C4-2B (cell line): ENCODE results near the gene ANKRA2.

ENCODE experiments used
- CTCF ChIP-seq: fragments of 450-650 bp; conservative IDR thresholded peaks from 2 replicates; pipeline ENCODE4 v1.5.1; 2017; ENCODE audit warnings: mild to moderate bottlenecking
- ZFX ChIP-seq: fragments of 450-650 bp; IDR thresholded peaks from 2 replicates; pipeline ENCODE4 v1.6.1; 2017

- TF ChIP-seq CTCF (no peak), ZFX (no peak)
Measured at GRCh38 chr5:73506459-73506955, 58.9 kb downstream of the ANKRA2 start.
